ENCODE data around the gene CHAC2.
"Not testable (repeated sequence)": the region's sequence is repeated elsewhere in the genome, so short reads cannot be mapped to it uniquely, and the experiment has no call there.

CHAC2 gene

GRCh38 chr2:53753041-53753440 is 14.6 kb upstream of the CHAC2 start:
- DNase-seq (ENCODE audit: low read depth), result no peak
- in situ Hi-C loops (cut with HindIII; ENCODE audit: low sequenced_read_pairs), result no loop called here
- no peak for TF ChIP-seq CTCF (IDR thresholded peaks at IDR 0.05; ENCODE audit: low read depth, low read length, missing control alignments)
- no peak overlapping the region for H3K4me3 ChIP-seq (ENCODE audit: low read depth, low read length)

GRCh38 chr2:53755121-53755520 is 12.5 kb upstream of the CHAC2 start:
- no peak for DNase-seq (ENCODE audit: low read depth)
- no peak overlapping the region for H3K4me3 ChIP-seq (ENCODE audit: low read depth, low read length)
- in situ Hi-C loops (cut with HindIII; ENCODE audit: low sequenced_read_pairs), result no loop called here
- no peak for TF ChIP-seq CTCF (IDR thresholded peaks at IDR 0.05; ENCODE audit: low read depth, low read length, missing control alignments)

GRCh38 chr2:53756644-53757043 is 11.0 kb upstream of the CHAC2 start:
- no peak for DNase-seq (ENCODE audit: low read depth)
- TF ChIP-seq CTCF (IDR thresholded peaks at IDR 0.05; ENCODE audit: low read depth, low read length, missing control alignments), result no peak
- H3K4me3 ChIP-seq (ENCODE audit: low read depth, low read length), result no peak overlapping the region
- in situ Hi-C loops (cut with HindIII; ENCODE audit: low sequenced_read_pairs), result no loop called here

GRCh38 chr2:53757206-53757605 is 10.4 kb upstream of the CHAC2 start:
- DNase-seq (ENCODE audit: low read depth); H3K4me3 ChIP-seq (ENCODE audit: low read depth, low read length); in situ Hi-C loops (cut with HindIII; ENCODE audit: low sequenced_read_pairs): not testable (repeated sequence)

GRCh38 chr2:53765767-53766166 is 1.8 kb upstream of the CHAC2 start:
- DNase-seq (ENCODE audit: low read depth), result no peak
- TF ChIP-seq CTCF (IDR thresholded peaks at IDR 0.05; ENCODE audit: low read depth, low read length, missing control alignments), result no peak
- in situ Hi-C loops (cut with HindIII; ENCODE audit: low sequenced_read_pairs), result no loop called here

GRCh38 chr2:53768242-53768542 is 588 bp downstream of the CHAC2 start:
- TF ChIP-seq CTCF (IDR thresholded peaks at IDR 0.05; ENCODE audit: low read depth, low read length, missing control alignments), result no peak
- in situ Hi-C loops (cut with HindIII; ENCODE audit: low sequenced_read_pairs), result no loop called here
- H3K4me3 ChIP-seq (ENCODE audit: low read depth, low read length), result peak overlapping the region; percentile 83
- no peak for DNase-seq (ENCODE audit: low read depth)

More at GRCh38 chr2:53765767-53766166, 1.8 kb upstream of the CHAC2 start:
- no peak overlapping the region for H3K4me3 ChIP-seq (ENCODE audit: low read depth, low read length)

GRCh38 chr2:53769318-53769945 is 1.8 kb downstream of the CHAC2 start:
- in situ Hi-C loops (cut with HindIII; ENCODE audit: low sequenced_read_pairs), result no loop called here
- no peak for TF ChIP-seq CTCF (IDR thresholded peaks at IDR 0.05; ENCODE audit: low read depth, low read length, missing control alignments)
- no peak overlapping the region for H3K4me3 ChIP-seq (ENCODE audit: low read depth, low read length)
- no peak for DNase-seq (ENCODE audit: low read depth)

Measured in astrocyte of the cerebellum (primary cell).